ENCODE results near the gene BOK. TPM values are rescaled to one million over a fixed set of nuclear protein-coding genes. Genes with fewer than 3 reads are reported as not detected.

The BOK gene
- total and polyA plus RNA-seq, 10 of the 15 experiments (the other 5 are each of a cell fraction or from before 2014, with no cell fraction given) = 0.04 to 0.15 (median 0.12) TPM; not detected in 7

DNA sequence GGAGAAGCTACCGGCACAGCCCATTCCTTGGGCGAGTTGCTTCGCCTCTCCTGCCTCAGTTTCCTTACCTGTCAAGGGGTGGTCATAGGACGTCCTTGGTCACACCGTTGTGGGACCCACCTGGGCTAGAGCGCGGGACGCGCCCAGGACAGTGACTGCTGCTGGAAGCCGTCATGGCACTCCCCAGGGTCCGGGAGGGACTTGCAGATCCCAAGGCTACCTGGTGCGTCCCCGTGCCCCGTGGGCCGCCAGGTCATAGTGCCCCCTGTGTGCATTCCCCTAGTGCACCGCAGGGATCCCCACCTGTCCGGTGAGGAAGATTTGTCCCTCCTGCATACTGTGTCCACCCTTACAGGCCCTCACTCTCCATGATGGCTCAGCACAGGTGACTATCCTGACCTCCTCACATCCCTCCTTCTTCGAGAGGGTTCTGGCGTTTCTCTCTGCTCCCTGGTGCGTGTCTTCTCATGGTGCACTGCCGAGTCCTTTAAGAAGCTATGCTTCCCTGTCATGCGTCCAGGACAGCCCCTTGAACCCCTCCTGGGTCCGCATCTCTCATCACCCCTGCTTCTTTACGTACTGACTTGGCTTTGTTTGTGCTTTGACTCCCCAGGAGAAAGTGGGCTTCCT, 49.3 kb upstream of the BOK start:
- WGBS (ENCODE audit: insufficient coverage, insufficient replicate concordance, low lambda C conversion rate, missing lambda C conversion rate) = 50% methylated on average over 21 of the region's 24 CpGs
- SMC1A ChIA-PET (ENCODE audit: uncharacterized antibody, unreplicated experiment) = no interaction called here
- peak overlapping the region; percentile 64 for H3K27ac ChIP-seq (ENCODE audit: control insufficient read depth, insufficient read depth)
- intact Hi-C loops (cut with micrococcal nuclease; ENCODE audit: unreplicated experiment) (loop anchor here (2.0 to 5.0 kb wide), 3 partner anchors 103 to 372 kb away; partner anchors contain the start of gene FARP2), in situ Hi-C loops (cut with MboI) (no loop called here)
- peak overlapping the region; percentile 36 for H3K9ac ChIP-seq (ENCODE audit: control insufficient read depth, insufficient read depth, low read length)
- BruUV-seq (replicated peaks) = TSS peak; percentile 72
- ATAC-seq (no peak), DNase-seq (ENCODE audit: low read depth, low spot score) (no peak), FAIRE-seq (no peak)
- peak overlapping the region; percentile 70 for H3K4me2 ChIP-seq (ENCODE audit: control insufficient read depth, insufficient read depth)
- RAD21 ChIA-PET (ENCODE audit: unreplicated experiment) = no interaction called here
- peaks cover 31% of the 10 kb centered on the region for H3K79me2 ChIP-seq (ENCODE audit: control insufficient read depth, insufficient read depth, low read length)
- POLR2A ChIA-PET = interaction anchor here (0.5 kb wide), 1 partner anchor 107 kb away, joined by 3 read pairs; no protein-coding TSS in a partner anchor
- H3K27me3 ChIP-seq (replicated peaks in 1 of 2; ENCODE audit: control insufficient read depth in 2 of 2, insufficient read depth in 2 of 2, low read length in 1 of 2) = no peaks in the 10 kb centered on the region
- H4K20me1 ChIP-seq (ENCODE audit: control insufficient read depth, insufficient read depth) = peaks cover 2% of the 10 kb centered on the region; the same call in 1 of the 2 replicates
- peak overlapping the region; percentile 66; the same call in 1 of the 2 replicates for H3K4me3 ChIP-seq
- H3K9me3 ChIP-seq (replicated peaks; ENCODE audit: control insufficient read depth, insufficient read depth, low read length) = no peaks in the 10 kb centered on the region
- peak overlapping the region; percentile 87 for H2AFZ ChIP-seq (ENCODE audit: control insufficient read depth, low read depth, low read length)
- CTCF ChIA-PET = no interaction called here
- no peaks in the 10 kb centered on the region; a peak in 1 of 4 replicates for H3K36me3 ChIP-seq (ENCODE audit: control insufficient read depth in 2 of 2, insufficient read depth in 2 of 2, low read length in 1 of 2)
- H3K4me1 ChIP-seq (ENCODE audit: control insufficient read depth, insufficient read depth, low read length) = peaks cover 16% of the 10 kb centered on the region
- TF ChIP-seq ZNF207 (IDR thresholded peaks at IDR 0.05; ENCODE audit: borderline replicate concordance) = no peak
- TF ChIP-seq NFIC (IDR thresholded peaks at IDR 0.05; ENCODE audit: low read depth, low read length) = no peak
- no peak for TF ChIP-seq NR2C1 (IDR thresholded peaks at IDR 0.05)
- TF ChIP-seq, protein P1, sequence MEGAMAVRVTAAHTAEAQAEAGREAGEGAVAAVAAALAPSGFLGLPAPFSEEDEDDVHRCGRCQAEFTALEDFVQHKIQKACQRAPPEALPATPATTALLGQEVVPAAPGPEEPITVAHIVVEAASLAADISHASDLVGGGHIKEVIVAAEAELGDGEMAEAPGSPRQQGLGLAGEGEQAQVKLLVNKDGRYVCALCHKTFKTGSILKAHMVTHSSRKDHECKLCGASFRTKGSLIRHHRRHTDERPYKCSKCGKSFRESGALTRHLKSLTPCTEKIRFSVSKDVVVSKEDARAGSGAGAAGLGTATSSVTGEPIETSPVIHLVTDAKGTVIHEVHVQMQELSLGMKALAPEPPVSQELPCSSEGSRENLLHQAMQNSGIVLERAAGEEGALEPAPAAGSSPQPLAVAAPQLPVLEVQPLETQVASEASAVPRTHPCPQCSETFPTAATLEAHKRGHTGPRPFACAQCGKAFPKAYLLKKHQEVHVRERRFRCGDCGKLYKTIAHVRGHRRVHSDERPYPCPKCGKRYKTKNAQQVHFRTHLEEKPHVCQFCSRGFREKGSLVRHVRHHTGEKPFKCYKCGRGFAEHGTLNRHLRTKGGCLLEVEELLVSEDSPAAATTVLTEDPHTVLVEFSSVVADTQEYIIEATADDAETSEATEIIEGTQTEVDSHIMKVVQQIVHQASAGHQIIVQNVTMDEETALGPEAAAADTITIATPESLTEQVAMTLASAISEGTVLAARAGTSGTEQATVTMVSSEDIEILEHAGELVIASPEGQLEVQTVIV (IDR thresholded peaks at IDR 0.05; ENCODE audit: borderline replicate concordance, partially characterized antibody) = no peak
- TF ChIP-seq HDAC2 (IDR thresholded peaks at IDR 0.05) = no peak
- TF ChIP-seq, protein P2, sequence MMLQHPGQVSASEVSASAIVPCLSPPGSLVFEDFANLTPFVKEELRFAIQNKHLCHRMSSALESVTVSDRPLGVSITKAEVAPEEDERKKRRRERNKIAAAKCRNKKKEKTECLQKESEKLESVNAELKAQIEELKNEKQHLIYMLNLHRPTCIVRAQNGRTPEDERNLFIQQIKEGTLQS (IDR thresholded peaks at IDR 0.05; ENCODE audit: borderline replicate concordance, extremely low read depth, low read depth, low read length) = no peak
- no peak for TF ChIP-seq HDAC6 (IDR thresholded peaks at IDR 0.05; ENCODE audit: unreplicated experiment)
- no peak for TF ChIP-seq CREB1 (IDR thresholded peaks at IDR 0.05; ENCODE audit: low read depth)
- TF ChIP-seq, protein P3, sequence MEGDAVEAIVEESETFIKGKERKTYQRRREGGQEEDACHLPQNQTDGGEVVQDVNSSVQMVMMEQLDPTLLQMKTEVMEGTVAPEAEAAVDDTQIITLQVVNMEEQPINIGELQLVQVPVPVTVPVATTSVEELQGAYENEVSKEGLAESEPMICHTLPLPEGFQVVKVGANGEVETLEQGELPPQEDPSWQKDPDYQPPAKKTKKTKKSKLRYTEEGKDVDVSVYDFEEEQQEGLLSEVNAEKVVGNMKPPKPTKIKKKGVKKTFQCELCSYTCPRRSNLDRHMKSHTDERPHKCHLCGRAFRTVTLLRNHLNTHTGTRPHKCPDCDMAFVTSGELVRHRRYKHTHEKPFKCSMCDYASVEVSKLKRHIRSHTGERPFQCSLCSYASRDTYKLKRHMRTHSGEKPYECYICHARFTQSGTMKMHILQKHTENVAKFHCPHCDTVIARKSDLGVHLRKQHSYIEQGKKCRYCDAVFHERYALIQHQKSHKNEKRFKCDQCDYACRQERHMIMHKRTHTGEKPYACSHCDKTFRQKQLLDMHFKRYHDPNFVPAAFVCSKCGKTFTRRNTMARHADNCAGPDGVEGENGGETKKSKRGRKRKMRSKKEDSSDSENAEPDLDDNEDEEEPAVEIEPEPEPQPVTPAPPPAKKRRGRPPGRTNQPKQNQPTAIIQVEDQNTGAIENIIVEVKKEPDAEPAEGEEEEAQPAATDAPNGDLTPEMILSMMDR (IDR thresholded peaks at IDR 0.05 in 2 of 3, conservative IDR thresholded peaks at IDR 0.05 in 1 of 3; ENCODE audit: control insufficient read depth in 2 of 3, extremely low read depth in 1 of 3, insufficient read depth in 1 of 3, low read depth in 3 of 3, low read length in 3 of 3) = no peak
- no peak for TF ChIP-seq NR2F1 (conservative IDR thresholded peaks at IDR 0.05)
- no peak for TF ChIP-seq PAX8 (IDR thresholded peaks at IDR 0.05)
- TF ChIP-seq, protein P4, sequence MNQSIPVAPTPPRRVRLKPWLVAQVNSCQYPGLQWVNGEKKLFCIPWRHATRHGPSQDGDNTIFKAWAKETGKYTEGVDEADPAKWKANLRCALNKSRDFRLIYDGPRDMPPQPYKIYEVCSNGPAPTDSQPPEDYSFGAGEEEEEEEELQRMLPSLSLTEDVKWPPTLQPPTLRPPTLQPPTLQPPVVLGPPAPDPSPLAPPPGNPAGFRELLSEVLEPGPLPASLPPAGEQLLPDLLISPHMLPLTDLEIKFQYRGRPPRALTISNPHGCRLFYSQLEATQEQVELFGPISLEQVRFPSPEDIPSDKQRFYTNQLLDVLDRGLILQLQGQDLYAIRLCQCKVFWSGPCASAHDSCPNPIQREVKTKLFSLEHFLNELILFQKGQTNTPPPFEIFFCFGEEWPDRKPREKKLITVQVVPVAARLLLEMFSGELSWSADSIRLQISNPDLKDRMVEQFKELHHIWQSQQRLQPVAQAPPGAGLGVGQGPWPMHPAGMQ (IDR thresholded peaks at IDR 0.05; ENCODE audit: borderline replicate concordance) = no peak
- TF ChIP-seq LARP7 (IDR thresholded peaks at IDR 0.05) = no peak
- no peak for TF ChIP-seq EED (IDR thresholded peaks at IDR 0.05; ENCODE audit: low read depth)
- TF ChIP-seq CHD4 (IDR thresholded peaks at IDR 0.05) = no peak
- no peak for TF ChIP-seq CREM (IDR thresholded peaks at IDR 0.05; ENCODE audit: low read depth)
- TF ChIP-seq MTA2 (IDR thresholded peaks at IDR 0.05; ENCODE audit: low read depth) = no peak
- TF ChIP-seq ESRRA (IDR thresholded peaks at IDR 0.05; ENCODE audit: low read length) = no peak

Measured in GM12878 (cell line).